Caco-2 (cell line): ENCODE data around the gene IMP3. TPM values are rescaled to one million over a fixed set of nuclear protein-coding genes. Genes with fewer than 3 reads are reported as not detected.

Source experiments
- BruUV-seq: library from RNA; stranded (reverse); fragments of 400-500 nt; replicated peaks from 2 replicates; lab custom pipeline; 2021; lab: Mats Ljungman, UMichigan
- CTCF ChIA-PET: fragments of 300-600 bp; sonication (Branson Sonifier 250); formaldehyde crosslinking; loops from one replicate; lab custom pipeline; 2022; ENCODE audit warnings: antibody characterized with exemption; lab: Charles Lee
- POLR2A ChIA-PET: fragments of 300-600 bp; sonication (Branson Sonifier 250); formaldehyde crosslinking; loops from one replicate; lab custom pipeline; 2022; ENCODE audit warnings: antibody characterized with exemption; lab: Charles Lee
- DNase-seq, 2 experiments: peaks; one replicate each; pipeline versions ENCODE4 v3.0.0 to v3.0.0-alpha.2; 2020 to 2022
- H3K27me3 ChIP-seq: replicated peaks from 2 replicates; pipeline ENCODE4 v1.6.0; 2011; ENCODE audit warnings: low read length; ENCODE audit not compliant: control insufficient read depth, insufficient read depth
- H3K36me3 ChIP-seq: 2 replicates; pipeline ENCODE4 v1.5.1; 2011; ENCODE audit warnings: low read length; ENCODE audit not compliant: control insufficient read depth, insufficient read depth
- H3K4me1 ChIP-seq: fragments of 250-450 bp; sonication (Bioruptor Pico); 2 replicates; pipeline ENCODE4 v1.5.1; 2020; ENCODE audit warnings: mild to moderate bottlenecking
- H3K4me3 ChIP-seq: 2 replicates; pipeline ENCODE4 v1.5.1; 2011; ENCODE audit warnings: low read depth, mild to moderate bottlenecking, control low read depth, low read length
- H3K9me3 ChIP-seq: fragments of 250-450 bp; sonication (Bioruptor Pico); 2 replicates; pipeline ENCODE4 v1.5.1; 2020; ENCODE audit warnings: mild to moderate bottlenecking, moderate library complexity
- H3K27ac Mint-ChIP-seq: one replicate; pipeline ENCODE4 v1.8.0; 2022; ENCODE audit warnings: mixed read lengths; ENCODE audit not compliant: unreplicated experiment
- H3K27me3 Mint-ChIP-seq: one replicate; pipeline ENCODE4 v1.8.0; 2022; ENCODE audit warnings: mixed read lengths; ENCODE audit not compliant: insufficient read depth, unreplicated experiment
- H3K36me3 Mint-ChIP-seq: one replicate; pipeline ENCODE4 v1.8.0; 2022; ENCODE audit warnings: mild to moderate bottlenecking, mixed read lengths; ENCODE audit not compliant: insufficient read depth, unreplicated experiment
- H3K4me1 Mint-ChIP-seq: one replicate; pipeline ENCODE4 v1.8.0; 2022; ENCODE audit warnings: low read depth, mixed read lengths; ENCODE audit not compliant: unreplicated experiment
- H3K4me3 Mint-ChIP-seq: one replicate; pipeline ENCODE4 v1.8.0; 2022; ENCODE audit warnings: mild to moderate bottlenecking, moderate library complexity, mixed read lengths; ENCODE audit not compliant: unreplicated experiment
- H3K9me3 Mint-ChIP-seq: one replicate; pipeline ENCODE4 v1.8.0; 2022; ENCODE audit warnings: mixed read lengths; ENCODE audit not compliant: unreplicated experiment
- intact Hi-C: fragments of 100-400 bp; cut with micrococcal nuclease; formaldehyde crosslinking; loops from one replicate; pipeline ENCODE4 v1.10.0; 2022; ENCODE audit not compliant: unreplicated experiment
- total RNA-seq: library from RNA; stranded (reverse); gene quantifications from 2 replicates; pipeline ENCODE4 v1.2.3, GENCODE V29; 2022
- TF ChIP-seq, protein P1 (sequence below), 2 experiments: fragments of 200-600 bp in 1 of 2; IDR thresholded peaks; 1 replicate in 1 of 2; 2 replicates in 1 of 2; pipeline versions ENCODE4 v1.5.1 to v1.8.0; 2011 to 2022; ENCODE audit warnings: antibody characterized with exemption in 1 of 2, control low read depth in 1 of 2, inconsistent platforms in 1 of 2, low read depth in 1 of 2, low read length in 1 of 2, mild to moderate bottlenecking in 1 of 2, moderate library complexity in 1 of 2; ENCODE audit not compliant: insufficient read depth in 1 of 2, severe bottlenecking in 1 of 2, unreplicated experiment in 1 of 2

Gene IMP3
- total RNA-seq, 1 experiment from 2014 or later = 60.4 TPM

DNA sequence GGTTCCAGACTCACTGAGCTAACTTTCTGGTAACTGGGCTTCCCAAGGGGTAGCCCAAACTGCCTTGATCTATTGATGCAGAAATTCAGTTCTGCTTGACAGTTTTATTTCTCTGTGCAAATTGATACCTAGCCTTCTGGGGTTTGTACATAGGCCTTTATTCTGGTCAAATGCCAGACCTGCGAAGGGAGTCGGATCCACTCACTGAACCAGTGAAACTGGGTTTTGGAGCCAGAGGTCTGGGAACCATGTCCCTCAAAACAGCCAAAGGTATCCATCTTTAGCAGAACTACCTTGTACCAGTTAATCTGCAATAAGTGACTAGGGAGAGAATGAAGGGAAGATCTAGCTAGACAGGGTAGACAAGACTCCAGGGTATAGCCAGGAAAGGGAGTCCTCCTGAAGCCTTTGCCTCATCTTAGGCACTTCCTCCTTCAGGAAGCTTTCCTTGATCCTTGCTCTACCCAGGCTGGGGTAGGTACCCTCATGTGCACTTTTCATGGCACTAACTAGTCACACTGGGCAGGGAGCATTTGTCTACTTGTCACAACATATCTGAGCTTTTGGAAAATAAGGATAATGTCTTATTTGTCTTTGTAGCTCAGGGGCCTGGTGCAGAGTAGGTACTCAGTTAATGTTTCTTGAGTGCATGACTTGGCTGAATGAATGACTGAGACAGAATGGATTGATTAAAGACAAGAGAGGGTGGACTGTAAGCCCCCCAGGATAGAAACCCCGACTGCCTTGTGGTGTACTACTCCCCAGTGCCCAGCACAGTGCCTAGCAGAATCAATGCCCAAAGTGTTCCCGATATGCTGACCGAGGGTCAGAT, 6.3 kb upstream of the IMP3 start:
- ChIA-PET CTCF (interaction anchor here (0.5 to 2.4 kb wide), 4 partner anchors 15 to 278 kb away, joined by 5 to 18 read pairs (median 13); partner anchors contain the start of gene MAN2C1), POLR2A (interaction anchor here (0.5 to 1.5 kb wide), 4 partner anchors 26 to 1635 kb away, joined by 3 to 10 read pairs (median 4); partner anchors contain the start of gene SIN3A)
- Histone ChIP-seq H3K4me3 (peak overlapping the region; percentile 66), H3K9me3 (no peaks in the 10 kb centered on the region), H3K36me3 (peaks cover 1% of the 10 kb centered on the region; the same call in 1 of the 2 replicates), H3K4me1 (peaks cover 33% of the 10 kb centered on the region), H3K27me3 (no peaks in the 10 kb centered on the region)
- no TSS peak for BruUV-seq
- DNase-seq = no peak
- peaks cover 14% of the 10 kb centered on the region for H3K36me3 Mint-ChIP-seq
- H3K27me3 Mint-ChIP-seq = no peaks in the 10 kb centered on the region
- H3K9me3 Mint-ChIP-seq = no peaks in the 10 kb centered on the region
- TF ChIP-seq, protein P1, sequence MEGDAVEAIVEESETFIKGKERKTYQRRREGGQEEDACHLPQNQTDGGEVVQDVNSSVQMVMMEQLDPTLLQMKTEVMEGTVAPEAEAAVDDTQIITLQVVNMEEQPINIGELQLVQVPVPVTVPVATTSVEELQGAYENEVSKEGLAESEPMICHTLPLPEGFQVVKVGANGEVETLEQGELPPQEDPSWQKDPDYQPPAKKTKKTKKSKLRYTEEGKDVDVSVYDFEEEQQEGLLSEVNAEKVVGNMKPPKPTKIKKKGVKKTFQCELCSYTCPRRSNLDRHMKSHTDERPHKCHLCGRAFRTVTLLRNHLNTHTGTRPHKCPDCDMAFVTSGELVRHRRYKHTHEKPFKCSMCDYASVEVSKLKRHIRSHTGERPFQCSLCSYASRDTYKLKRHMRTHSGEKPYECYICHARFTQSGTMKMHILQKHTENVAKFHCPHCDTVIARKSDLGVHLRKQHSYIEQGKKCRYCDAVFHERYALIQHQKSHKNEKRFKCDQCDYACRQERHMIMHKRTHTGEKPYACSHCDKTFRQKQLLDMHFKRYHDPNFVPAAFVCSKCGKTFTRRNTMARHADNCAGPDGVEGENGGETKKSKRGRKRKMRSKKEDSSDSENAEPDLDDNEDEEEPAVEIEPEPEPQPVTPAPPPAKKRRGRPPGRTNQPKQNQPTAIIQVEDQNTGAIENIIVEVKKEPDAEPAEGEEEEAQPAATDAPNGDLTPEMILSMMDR (IDR thresholded peaks at IDR 0.05; ENCODE audit: insufficient read depth in 1 of 2, low read depth in 1 of 2, low read length in 1 of 2, severe bottlenecking in 1 of 2, unreplicated experiment in 1 of 2) = no peak
- H3K27ac Mint-ChIP-seq = peak overlapping the region; percentile 40
- intact Hi-C loops = no loop called here
- H3K4me1 Mint-ChIP-seq = peaks cover 13% of the 10 kb centered on the region
- H3K4me3 Mint-ChIP-seq = peak overlapping the region; percentile 75

GRCh38 chr15:75644376-75644775, 4.4 kb upstream of the IMP3 start:
- TF ChIP-seq, protein P1 (IDR thresholded peaks at IDR 0.05; ENCODE audit: insufficient read depth in 1 of 2, low read depth in 1 of 2, low read length in 1 of 2, severe bottlenecking in 1 of 2, unreplicated experiment in 1 of 2) = no peak
- H3K9me3 ChIP-seq = no peaks in the 10 kb centered on the region
- H3K4me1 ChIP-seq = peaks cover 19% of the 10 kb centered on the region
- H3K36me3 ChIP-seq = no peaks in the 10 kb centered on the region
- peaks cover 7% of the 10 kb centered on the region for H3K4me1 Mint-ChIP-seq
- intact Hi-C loops = loop anchor here (5.0 kb wide), 1 partner anchor 67 kb away; the partner anchor contains the start of gene PTPN9
- ChIA-PET CTCF (no interaction called here), POLR2A (no interaction called here)
- H3K4me3 Mint-ChIP-seq = no peak overlapping the region
- H3K9me3 Mint-ChIP-seq = no peaks in the 10 kb centered on the region
- DNase-seq = no peak
- no peaks in the 10 kb centered on the region for H3K27me3 Mint-ChIP-seq
- no TSS peak for BruUV-seq
- peaks cover 12% of the 10 kb centered on the region for H3K36me3 Mint-ChIP-seq
- H3K4me3 ChIP-seq = no peak overlapping the region
- H3K27me3 ChIP-seq = no peaks in the 10 kb centered on the region
- H3K27ac Mint-ChIP-seq = no peak overlapping the region

- Histone ChIP-seq H3K4me1 (peaks cover 14% of the 10 kb centered on the region; the same call in 1 of the 2 replicates), H3K4me3 (no peak overlapping the region), H3K27me3 (no peaks in the 10 kb centered on the region), H3K9me3 (no peaks in the 10 kb centered on the region), H3K36me3 (no peaks in the 10 kb centered on the region)
- TF ChIP-seq, protein P1 (IDR thresholded peaks at IDR 0.05; ENCODE audit: insufficient read depth in 1 of 2, low read depth in 1 of 2, low read length in 1 of 2, severe bottlenecking in 1 of 2, unreplicated experiment in 1 of 2) = no peak
- H3K36me3 Mint-ChIP-seq = peaks cover 16% of the 10 kb centered on the region
- intact Hi-C loops = loop anchor here (1.0 to 5.0 kb wide), 4 partner anchors 64 to 273 kb away; partner anchors contain the start of genes MAN2C1 and PTPN9
- H3K4me1 Mint-ChIP-seq = peaks cover 7% of the 10 kb centered on the region
- H3K9me3 Mint-ChIP-seq = no peaks in the 10 kb centered on the region
- no peak for DNase-seq
- BruUV-seq = no TSS peak
- H3K27me3 Mint-ChIP-seq = no peaks in the 10 kb centered on the region
- no peak overlapping the region for H3K27ac Mint-ChIP-seq
- POLR2A ChIA-PET = no interaction called here
- H3K4me3 Mint-ChIP-seq = no peak overlapping the region
- CTCF ChIA-PET = interaction anchor here (0.8 kb wide), 1 partner anchor 16 kb away, joined by 4 read pairs; the partner anchor contains the start of gene SNUPN
These were observed 1.6 kb upstream of the IMP3 start for GRCh38 chr15:75641603-75642002.
